ENCODE measurements around the gene CCDC170.

The CCDC170 gene

GRCh38 chr6:151661928-151662327, 168.1 kb downstream of the CCDC170 start:
- DNase-seq = no peak

- no peak for DNase-seq
Observed at GRCh38 chr6:151663559-151663958, 169.7 kb downstream of the CCDC170 start.

- no peak for DNase-seq
Observed at GRCh38 chr6:151664390-151664789, 170.6 kb downstream of the CCDC170 start.

- DNase-seq = no peak
Observed at GRCh38 chr6:151665329-151665728, 171.5 kb downstream of the CCDC170 start.

DNA sequence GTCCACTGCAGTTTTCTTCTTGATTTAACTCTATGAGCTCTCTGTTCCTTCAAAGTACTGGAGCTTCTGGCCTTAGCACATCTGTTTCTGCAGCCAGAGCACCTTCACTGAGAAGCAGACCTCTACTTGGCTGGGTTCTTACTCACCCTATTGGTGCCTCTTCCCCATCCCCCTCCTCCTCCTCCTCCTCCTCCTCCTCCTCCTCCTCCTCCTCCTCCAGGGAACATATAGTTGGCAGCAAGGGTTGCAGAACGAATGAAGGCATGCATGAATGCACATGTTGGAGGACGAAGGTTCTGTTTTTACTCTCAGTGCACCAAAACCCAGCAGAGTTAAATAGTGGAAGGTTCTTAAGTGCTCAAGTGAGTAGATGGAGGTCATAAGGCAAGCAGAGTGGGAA, 172.7 kb downstream of the CCDC170 start:
- no peak for DNase-seq

- DNase-seq = no peak
Observed at GRCh38 chr6:151669208-151669560, 175.4 kb downstream of the CCDC170 start.

DNA sequence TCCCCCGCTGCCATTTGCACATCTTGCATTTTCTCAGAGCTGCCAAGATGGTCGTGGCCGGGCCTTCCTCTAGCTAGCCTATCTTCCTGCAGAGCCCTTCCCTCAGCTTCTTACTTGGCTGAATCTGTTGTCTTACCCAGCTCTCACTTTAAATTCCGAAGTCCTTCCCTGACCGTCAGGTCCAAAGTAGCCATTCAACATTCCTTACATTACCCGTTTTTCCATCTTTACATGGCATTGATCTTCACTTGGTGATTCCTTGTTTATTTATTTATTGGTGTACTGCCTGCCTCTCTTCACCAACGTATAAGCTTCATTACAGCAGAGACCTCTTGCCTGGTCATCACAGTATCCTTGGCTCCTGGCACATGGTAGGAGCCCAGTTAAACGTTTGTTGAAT, 176.3 kb downstream of the CCDC170 start:
- DNase-seq = no peak

Data from NCI-H446 treated with DMSO at 0.1 percent for 48 hours (cell line).